Endothelial cell of umbilical vein (primary cell): ENCODE results near the gene C14orf93. TPM values are rescaled to one million over a fixed set of nuclear protein-coding genes. Genes with fewer than 3 reads are reported as not detected.

Source experiments
- BruUV-seq: library from RNA; stranded (reverse); fragments of 400-500 nt; replicated peaks from 2 replicates; lab custom pipeline; 2021; lab: Mats Ljungman, UMichigan
- CTCF ChIA-PET: fragments of 300-600, 350-600 bp; sonication (Branson Sonifier 250); formaldehyde crosslinking; loops from one replicate; lab custom pipeline; 2021; ENCODE audit warnings: antibody characterized with exemption, inconsistent platforms; lab: Charles Lee
- POLR2A ChIA-PET: fragments of 300-600, 350-600 bp; sonication (Branson Sonifier 250); formaldehyde crosslinking; loops from one replicate; lab custom pipeline; 2021; ENCODE audit warnings: antibody characterized with exemption, inconsistent platforms; lab: Charles Lee
- DNase-seq: peaks from one replicate; pipeline ENCODE4 v3.0.0-alpha.2; 2011; ENCODE audit warnings: low read depth, low spot score
- FAIRE-seq: peaks from 2 replicates; lab custom pipeline; 2011; peaks lifted over from hg19 to GRCh38; lab: Jason Lieb, UNC
- H2AFZ ChIP-seq: 2 replicates; pipeline ENCODE4 v1.6.0; 2012; ENCODE audit warnings: low read depth, low read length, control low read depth, inconsistent platforms
- H3K27ac ChIP-seq: 2 replicates; pipeline ENCODE4 v1.5.1; 2011; ENCODE audit warnings: low read depth, mild to moderate bottlenecking, control low read depth, low read length, moderate library complexity; ENCODE audit not compliant: insufficient read depth
- H3K27me3 ChIP-seq, 2 experiments: 2 replicates each; pipeline versions ENCODE4 v1.6.0 to v1.6.1; 2011; ENCODE audit warnings: low read length in 2 of 2, mixed read lengths in 1 of 2; ENCODE audit not compliant: control insufficient read depth in 2 of 2, insufficient read depth in 2 of 2
- H3K36me3 ChIP-seq, 2 experiments: 2 replicates in 1 of 2; 3 replicates in 1 of 2; pipeline ENCODE4 v1.5.1; 2011; ENCODE audit warnings: low read length in 2 of 2, mild to moderate bottlenecking in 1 of 2, moderate library complexity in 1 of 2; ENCODE audit not compliant: control insufficient read depth in 2 of 2, insufficient read depth in 2 of 2; ENCODE audit errors: extremely low read depth in 1 of 2
- H3K4me1 ChIP-seq: 3 replicates; pipeline ENCODE4 v1.5.1; 2011; ENCODE audit warnings: mild to moderate bottlenecking, low read length; ENCODE audit not compliant: control insufficient read depth, insufficient read depth; ENCODE audit errors: extremely low read depth
- H3K4me2 ChIP-seq: 2 replicates; pipeline ENCODE4 v1.6.1; 2011; ENCODE audit warnings: low read length, control low read depth, mixed read lengths; ENCODE audit not compliant: insufficient read depth
- H3K4me3 ChIP-seq, 3 experiments: fragments of 200-600 bp in 1 of 3; sonication (generic), shearing (Covaris generic) in 1 of 3; replicated peaks in 1 of 3; 2 replicates each; pipeline ENCODE4 v1.5.1; 2011 to 2016; ENCODE audit warnings: control low read depth in 3 of 3, low read length in 3 of 3, mild to moderate bottlenecking in 2 of 3, inconsistent platforms in 1 of 3, low read depth in 1 of 3, moderate library complexity in 1 of 3; ENCODE audit not compliant: insufficient read depth in 1 of 3
- H3K79me2 ChIP-seq: 2 replicates; pipeline ENCODE4 v1.6.0; 2012; ENCODE audit warnings: low read length, inconsistent platforms; ENCODE audit not compliant: control insufficient read depth, insufficient read depth
- H3K9ac ChIP-seq: replicated peaks from 2 replicates; pipeline ENCODE3; 2011; ENCODE audit warnings: low read length, control low read depth; ENCODE audit not compliant: insufficient read depth; ENCODE audit errors: extremely low read depth
- H3K9me1 ChIP-seq: replicated peaks from 3 replicates; pipeline ENCODE4 v1.6.0; 2011; ENCODE audit warnings: mild to moderate bottlenecking, low read length; ENCODE audit not compliant: control insufficient read depth, insufficient read depth; ENCODE audit errors: extremely low read depth
- H3K9me3 ChIP-seq: replicated peaks from 2 replicates; pipeline ENCODE4 v1.5.1; 2012; ENCODE audit warnings: low read length, inconsistent platforms; ENCODE audit not compliant: control insufficient read depth, insufficient read depth
- H4K20me1 ChIP-seq: replicated peaks from 2 replicates; pipeline ENCODE3; 2011; ENCODE audit warnings: mild to moderate bottlenecking, low read length; ENCODE audit not compliant: control insufficient read depth, insufficient read depth; ENCODE audit errors: extremely low read depth
- EZH2 ChIP-seq: IDR thresholded peaks from 2 replicates; pipeline ENCODE4 v1.6.1; 2012; ENCODE audit warnings: borderline replicate concordance, low read depth, mild to moderate bottlenecking, moderate library complexity, low read length, inconsistent platforms; ENCODE audit not compliant: severe bottlenecking
- FOS ChIP-seq: IDR thresholded peaks from 2 replicates; pipeline ENCODE4 v1.6.1; 2011; ENCODE audit warnings: mild to moderate bottlenecking, low read length, moderate library complexity, borderline replicate concordance; ENCODE audit not compliant: insufficient read depth
- GATA2 ChIP-seq: IDR thresholded peaks from 2 replicates; pipeline ENCODE4 v1.7.0; 2011; ENCODE audit warnings: low read depth, mild to moderate bottlenecking, moderate library complexity, mixed read lengths, low read length; ENCODE audit not compliant: insufficient read length, insufficient read depth
- JUN ChIP-seq: IDR thresholded peaks from 2 replicates; pipeline ENCODE4 v1.6.1; 2011; ENCODE audit warnings: borderline replicate concordance, low read depth; ENCODE audit not compliant: insufficient read length, insufficient read depth
- MYC ChIP-seq: IDR thresholded peaks from one replicate; pipeline ENCODE4 v1.6.1; 2011; ENCODE audit warnings: mild to moderate bottlenecking, low read depth, low read length
- POLR2A ChIP-seq: IDR thresholded peaks from 2 replicates; pipeline ENCODE4 v1.6.1; 2012; ENCODE audit warnings: low read depth, mild to moderate bottlenecking, control low read depth, low read length
- POLR2AphosphoS5 ChIP-seq: IDR thresholded peaks from 2 replicates; pipeline ENCODE4 v1.6.1; 2012; ENCODE audit warnings: low read depth, mild to moderate bottlenecking, control low read depth, low read length, moderate library complexity; ENCODE audit not compliant: insufficient read depth
- dilution Hi-C: fragments of 300-500 bp; cut with MboI; formaldehyde crosslinking; loops from one replicate; pipeline ENCODE4 v1.15.0; 2019; ENCODE audit warnings: low sequenced_read_pairs; ENCODE audit not compliant: extremely low pct_ligation_motif_present
- intact Hi-C: fragments of 100-400 bp; cut with micrococcal nuclease; formaldehyde crosslinking; loops from one replicate; pipeline ENCODE4 v1.10.0; 2022
- polyA plus RNA-seq, 4 experiments: library from polyadenylated mRNA; depleted of rRNA in 3 of 4; stranded (reverse) in 3 of 4; unstranded in 1 of 4; fragments of >200 nt; gene quantifications; 2 replicates each; pipeline versions ENCODE4 v1.2.1 to v1.2.3, GENCODE V29; 2011 to 2012; ENCODE audit warnings: missing spikeins in 1 of 4
- total RNA-seq: library from RNA; stranded (reverse); gene quantifications from 2 replicates; pipeline ENCODE4 v1.2.3, GENCODE V29; 2021
- TF ChIP-seq, protein P1 (sequence below), 2 donors: IDR thresholded peaks; 1 replicate in 1 of 2; 2 replicates in 1 of 2; pipeline ENCODE4 v1.5.1; 2011; ENCODE audit warnings: low read length in 2 of 2, mild to moderate bottlenecking in 2 of 2, moderate library complexity in 2 of 2, control low read depth in 1 of 2, inconsistent platforms in 1 of 2, low read depth in 1 of 2; ENCODE audit not compliant: insufficient read depth in 1 of 2; ENCODE audit errors: extremely low read depth in 1 of 2
- TF ChIP-seq, protein P2 (sequence below): IDR thresholded peaks from 2 replicates; pipeline ENCODE4 v1.6.1; 2011; ENCODE audit not compliant: insufficient read depth, insufficient read length

Gene C14orf93
- total and polyA plus RNA-seq, 2 donors (not counting 3 experiments of a cell fraction or from before 2014, with no cell fraction given), result 7.1 to 9.2 TPM

DNA sequence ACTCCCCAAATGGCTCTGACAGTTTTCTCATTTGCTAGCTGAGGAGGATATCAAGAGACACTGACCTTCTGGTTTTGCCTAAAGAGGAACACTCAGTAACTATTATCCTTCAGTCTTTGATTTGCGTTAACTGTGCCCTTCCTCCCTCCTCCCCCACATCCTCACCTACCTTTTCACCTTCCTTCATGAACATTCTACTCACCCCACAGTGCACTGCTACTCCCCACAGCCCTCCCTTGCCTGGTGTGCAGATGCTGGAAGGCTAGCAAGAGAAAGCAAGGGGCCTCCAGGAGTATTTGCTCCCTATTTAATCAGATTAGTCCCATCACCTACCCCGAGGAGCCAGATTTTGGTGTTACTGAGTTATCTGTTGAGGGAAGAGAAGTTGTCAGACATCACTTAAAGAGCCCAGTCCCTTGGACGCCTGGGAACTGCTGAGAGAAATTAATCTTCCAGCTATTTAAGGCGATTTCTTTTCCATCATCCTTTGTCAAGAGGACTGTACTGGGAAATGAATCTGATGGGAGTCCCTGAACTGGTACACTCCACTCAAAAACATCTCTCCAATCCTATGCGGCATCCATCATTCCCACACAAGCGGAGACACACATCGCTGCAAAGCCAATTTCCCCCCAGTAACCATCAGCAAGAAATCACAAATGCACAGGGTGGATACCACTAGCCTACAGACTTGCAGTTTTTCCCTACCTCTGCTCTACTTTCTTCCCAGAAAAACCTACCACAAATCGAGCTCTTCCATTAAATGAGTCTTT is 13.3 kb upstream of the C14orf93 start:
- ChIA-PET CTCF (interaction anchor here (0.6 to 5.0 kb wide), 7 partner anchors 8 to 37 kb away, joined by 3 to 32 read pairs (median 5); partner anchors contain the start of gene CDH24), POLR2A (interaction anchor here (1.1 kb wide), 1 partner anchor 17 kb away, joined by 3 read pairs; no protein-coding TSS in a partner anchor)
- Histone ChIP-seq H4K20me1 (no peaks in the 10 kb centered on the region), H3K9me1 (no peaks in the 10 kb centered on the region), H3K9ac (no peak overlapping the region), H3K4me3 (no peak overlapping the region), H3K36me3 (peaks cover 6% of the 10 kb centered on the region in 2 experiments), H2AFZ (no peak overlapping the region), H3K27ac (no peak overlapping the region), H3K27me3 (no peaks in the 10 kb centered on the region), H3K79me2 (peaks cover 2% of the 10 kb centered on the region), H3K9me3 (no peaks in the 10 kb centered on the region), H3K4me2 (no peak overlapping the region), H3K4me1 (no peaks in the 10 kb centered on the region)
- FAIRE-seq (no peak), DNase-seq (no peak)
- no TSS peak for BruUV-seq
- intact Hi-C loops (no loop called here), dilution Hi-C loops (no loop called here)
- TF ChIP-seq, protein P1, sequence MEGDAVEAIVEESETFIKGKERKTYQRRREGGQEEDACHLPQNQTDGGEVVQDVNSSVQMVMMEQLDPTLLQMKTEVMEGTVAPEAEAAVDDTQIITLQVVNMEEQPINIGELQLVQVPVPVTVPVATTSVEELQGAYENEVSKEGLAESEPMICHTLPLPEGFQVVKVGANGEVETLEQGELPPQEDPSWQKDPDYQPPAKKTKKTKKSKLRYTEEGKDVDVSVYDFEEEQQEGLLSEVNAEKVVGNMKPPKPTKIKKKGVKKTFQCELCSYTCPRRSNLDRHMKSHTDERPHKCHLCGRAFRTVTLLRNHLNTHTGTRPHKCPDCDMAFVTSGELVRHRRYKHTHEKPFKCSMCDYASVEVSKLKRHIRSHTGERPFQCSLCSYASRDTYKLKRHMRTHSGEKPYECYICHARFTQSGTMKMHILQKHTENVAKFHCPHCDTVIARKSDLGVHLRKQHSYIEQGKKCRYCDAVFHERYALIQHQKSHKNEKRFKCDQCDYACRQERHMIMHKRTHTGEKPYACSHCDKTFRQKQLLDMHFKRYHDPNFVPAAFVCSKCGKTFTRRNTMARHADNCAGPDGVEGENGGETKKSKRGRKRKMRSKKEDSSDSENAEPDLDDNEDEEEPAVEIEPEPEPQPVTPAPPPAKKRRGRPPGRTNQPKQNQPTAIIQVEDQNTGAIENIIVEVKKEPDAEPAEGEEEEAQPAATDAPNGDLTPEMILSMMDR (IDR thresholded peaks at IDR 0.05; ENCODE audit: extremely low read depth in 1 of 2, insufficient read depth in 1 of 2, low read depth in 1 of 2, low read length in 2 of 2), result no peak
- TF ChIP-seq GATA2, result no peak
- no peak for TF ChIP-seq MYC
- no peak for TF ChIP-seq POLR2A
- no peak for TF ChIP-seq JUN
- TF ChIP-seq EZH2, result no peak
- TF ChIP-seq, protein P2, sequence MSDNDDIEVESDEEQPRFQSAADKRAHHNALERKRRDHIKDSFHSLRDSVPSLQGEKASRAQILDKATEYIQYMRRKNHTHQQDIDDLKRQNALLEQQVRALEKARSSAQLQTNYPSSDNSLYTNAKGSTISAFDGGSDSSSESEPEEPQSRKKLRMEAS, result no peak
- TF ChIP-seq POLR2AphosphoS5, result no peak
- TF ChIP-seq FOS, result no peak
